CD4-positive, alpha-beta T cell (primary cell): ENCODE data around the gene RASSF8. TPM values are rescaled to one million over a fixed set of nuclear protein-coding genes. Genes with fewer than 3 reads are reported as not detected.

Experiments
- ATAC-seq: fragments of 200-7000 bp; cut with Tn5 transposase; one replicate; pipeline ENCODE4 v1.10.0; 2022; ENCODE audit warnings: mild to moderate bottlenecking; ENCODE audit not compliant: poor library complexity
- CTCF ChIA-PET: fragments of 350-600 bp; sonication (Branson Sonifier 250); formaldehyde crosslinking; loops from one replicate; lab custom pipeline; 2021; ENCODE audit warnings: antibody characterized with exemption, inconsistent platforms; lab: Charles Lee
- POLR2A ChIA-PET: fragments of 350-600 bp; sonication (Branson Sonifier 250); formaldehyde crosslinking; loops from one replicate; lab custom pipeline; 2021; ENCODE audit warnings: antibody characterized with exemption, inconsistent platforms; lab: Charles Lee
- DNase-seq, 14 experiments: peaks; one replicate each; pipeline ENCODE4 v3.0.0-alpha.2; 2013 to 2020; ENCODE audit warnings: mixed read lengths in 2 of 14
- H3K27ac ChIP-seq, 2 donors: one replicate each; pipeline versions ENCODE4 v1.5.1 to v1.7.0; 2013; ENCODE audit warnings: low read length in 2 of 2, low read depth in 1 of 2, mild to moderate bottlenecking in 1 of 2
- H3K27me3 ChIP-seq, 2 experiments: 1 replicate in 1 of 2; 2 replicates in 1 of 2; pipeline versions ENCODE4 v1.6.1 to v1.7.0; 2013; ENCODE audit warnings: low read length in 2 of 2, control low read depth in 1 of 2, mild to moderate bottlenecking in 1 of 2, moderate library complexity in 1 of 2; ENCODE audit not compliant: insufficient read depth in 2 of 2, control insufficient read depth in 1 of 2
- H3K36me3 ChIP-seq: one replicate; pipeline ENCODE4 v1.6.1; 2013; ENCODE audit warnings: low read length, control low read depth; ENCODE audit not compliant: insufficient read depth
- H3K4me1 ChIP-seq: one replicate; pipeline ENCODE4 v1.6.1; 2013; ENCODE audit warnings: low read length, control low read depth; ENCODE audit not compliant: insufficient read depth
- H3K4me3 ChIP-seq: one replicate; pipeline ENCODE4 v1.5.1; 2013; ENCODE audit warnings: mild to moderate bottlenecking, low read length, moderate library complexity
- H3K9me3 ChIP-seq, 2 experiments: 1 replicate in 1 of 2; 2 replicates in 1 of 2; pipeline versions ENCODE4 v1.6.1 to v1.7.0; 2013; ENCODE audit warnings: low read length in 2 of 2, mild to moderate bottlenecking in 2 of 2, control low read depth in 1 of 2, moderate library complexity in 1 of 2; ENCODE audit not compliant: control insufficient read depth in 1 of 2, insufficient read depth in 1 of 2
- H3K27ac Mint-ChIP-seq: one replicate; pipeline ENCODE4 v1.8.0; 2020; ENCODE audit warnings: mixed read lengths
- H3K27me3 Mint-ChIP-seq: one replicate; pipeline ENCODE4 v1.8.0; 2021; ENCODE audit warnings: mixed read lengths
- H3K36me3 Mint-ChIP-seq: one replicate; pipeline ENCODE4 v1.8.0; 2021; ENCODE audit warnings: low read depth, mixed read lengths
- H3K4me1 Mint-ChIP-seq: one replicate; pipeline ENCODE4 v1.8.0; 2021; ENCODE audit warnings: low read depth, mixed read lengths
- H3K4me3 Mint-ChIP-seq: one replicate; pipeline ENCODE4 v1.8.0; 2020; ENCODE audit warnings: mild to moderate bottlenecking, mixed read lengths
- H3K9me3 Mint-ChIP-seq: one replicate; pipeline ENCODE4 v1.8.0; 2020; ENCODE audit warnings: mixed read lengths
- intact Hi-C, 2 experiments: fragments of 100-400 bp; cut with DNase I in 1 of 2; cut with micrococcal nuclease in 1 of 2; formaldehyde crosslinking; loops; one replicate each; pipeline versions ENCODE4 v1.15.1 to v1.9.0; 2023 to 2025; cut with DNase I, micrococcal nuclease
- total RNA-seq, 174 experiments: library from RNA in 2 of 174; stranded (reverse) in 2 of 174; gene quantifications; one replicate each; pipeline ENCODE4 v1.2.3 and lab custom pipeline; 2021 to 2026
- TF ChIP-seq, protein P1 (sequence below): fragments of 200-600 bp; IDR thresholded peaks from one replicate; pipeline ENCODE4 v1.8.0; 2022; ENCODE audit warnings: antibody characterized with exemption, mild to moderate bottlenecking

Gene RASSF8
- total RNA-seq, 2 experiments from 2014 or later: 0.71 to 1.4 TPM

DNA sequence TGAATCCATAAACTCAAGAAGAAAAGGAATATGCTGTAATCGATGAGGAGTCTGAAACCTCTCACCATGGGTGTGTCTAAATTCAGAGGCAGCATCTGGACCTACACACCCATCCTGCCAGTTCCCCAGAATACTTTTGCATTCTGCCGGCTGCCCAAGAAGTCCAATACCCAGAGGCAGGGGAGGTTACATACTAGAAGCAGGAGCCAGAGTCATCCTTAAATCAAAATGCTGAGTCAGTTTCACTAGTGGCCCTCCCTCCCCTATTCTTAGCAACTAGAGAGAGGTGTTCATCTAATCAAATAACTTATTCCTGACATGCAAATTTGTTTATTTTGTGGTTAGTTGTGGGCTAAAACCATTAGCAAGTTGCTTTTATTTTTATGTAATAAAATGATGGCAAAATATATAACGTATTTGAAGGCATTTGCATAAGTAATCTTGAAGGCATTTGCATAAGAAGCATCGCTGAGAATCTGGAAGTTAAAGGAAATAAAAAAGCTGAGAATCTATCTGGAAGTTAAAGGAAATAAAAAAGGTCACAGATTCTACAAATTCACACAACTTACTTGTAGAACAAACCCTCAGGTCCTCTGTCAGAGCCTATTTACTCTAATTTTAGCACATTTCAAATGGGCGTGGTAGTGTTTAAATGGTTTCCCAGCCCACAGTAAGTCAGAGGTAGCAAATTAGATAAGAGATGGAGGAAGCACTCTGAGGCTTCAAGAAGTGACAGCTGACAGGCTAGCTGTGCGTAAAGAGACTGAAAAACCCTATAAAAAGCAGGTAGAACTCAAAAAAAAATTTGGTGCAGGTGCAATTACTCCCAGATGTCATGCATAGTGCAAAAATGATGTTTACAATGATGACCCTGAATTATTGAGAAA is 158.6 kb downstream of the RASSF8 start:
- Mint-ChIP-seq H3K4me3 (no peak overlapping the region), H3K27me3 (peaks cover 59% of the 10 kb centered on the region), H3K36me3 (no peaks in the 10 kb centered on the region), H3K9me3 (no peaks in the 10 kb centered on the region), H3K27ac (no peak overlapping the region), H3K4me1 (peaks cover 11% of the 10 kb centered on the region)
- H3K9me3 ChIP-seq: peaks cover 0 to 3% of the 10 kb centered on the region in 2 experiments
- H3K27me3 ChIP-seq: peaks cover 16 to 48% of the 10 kb centered on the region in 2 experiments
- intact Hi-C loops: loop anchor here in 1 of 2 experiments (10.0 kb wide), 3 partner anchors 718 to 1408 kb away; partner anchors contain the start of genes ITPR2 and PPFIBP1
- peaks cover 17% of the 10 kb centered on the region for H3K4me1 ChIP-seq
- H3K27ac ChIP-seq: no peak overlapping the region
- no peak overlapping the region for H3K4me3 ChIP-seq
- ChIA-PET CTCF (no interaction called here), POLR2A (no interaction called here)
- no peak for DNase-seq
- H3K36me3 ChIP-seq: no peaks in the 10 kb centered on the region
- no peak for ATAC-seq
- TF ChIP-seq, protein P1, sequence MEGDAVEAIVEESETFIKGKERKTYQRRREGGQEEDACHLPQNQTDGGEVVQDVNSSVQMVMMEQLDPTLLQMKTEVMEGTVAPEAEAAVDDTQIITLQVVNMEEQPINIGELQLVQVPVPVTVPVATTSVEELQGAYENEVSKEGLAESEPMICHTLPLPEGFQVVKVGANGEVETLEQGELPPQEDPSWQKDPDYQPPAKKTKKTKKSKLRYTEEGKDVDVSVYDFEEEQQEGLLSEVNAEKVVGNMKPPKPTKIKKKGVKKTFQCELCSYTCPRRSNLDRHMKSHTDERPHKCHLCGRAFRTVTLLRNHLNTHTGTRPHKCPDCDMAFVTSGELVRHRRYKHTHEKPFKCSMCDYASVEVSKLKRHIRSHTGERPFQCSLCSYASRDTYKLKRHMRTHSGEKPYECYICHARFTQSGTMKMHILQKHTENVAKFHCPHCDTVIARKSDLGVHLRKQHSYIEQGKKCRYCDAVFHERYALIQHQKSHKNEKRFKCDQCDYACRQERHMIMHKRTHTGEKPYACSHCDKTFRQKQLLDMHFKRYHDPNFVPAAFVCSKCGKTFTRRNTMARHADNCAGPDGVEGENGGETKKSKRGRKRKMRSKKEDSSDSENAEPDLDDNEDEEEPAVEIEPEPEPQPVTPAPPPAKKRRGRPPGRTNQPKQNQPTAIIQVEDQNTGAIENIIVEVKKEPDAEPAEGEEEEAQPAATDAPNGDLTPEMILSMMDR: no peak

DNA sequence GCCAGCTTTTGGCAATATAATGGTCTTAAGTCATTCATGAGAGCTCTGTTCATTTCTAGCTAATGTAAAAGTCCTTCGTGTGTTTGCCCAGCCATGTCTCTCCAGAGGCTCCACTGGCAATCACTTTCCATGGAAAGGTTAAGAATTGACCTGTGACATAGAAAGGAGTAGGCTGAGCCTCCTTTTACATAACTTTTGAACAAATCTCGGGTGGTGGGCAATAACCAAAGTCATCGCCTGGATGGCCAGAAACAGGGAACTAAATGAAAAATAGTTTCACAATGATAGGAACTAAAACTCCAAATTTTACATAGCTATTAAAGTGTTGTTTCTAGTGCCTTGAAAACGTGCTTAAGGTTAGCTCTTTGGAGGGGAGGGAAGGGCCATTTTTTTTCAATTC is 159.8 kb downstream of the RASSF8 start:
- DNase-seq (no peak), ATAC-seq (no peak)
- Mint-ChIP-seq H3K27me3 (peaks cover 55% of the 10 kb centered on the region), H3K9me3 (no peaks in the 10 kb centered on the region), H3K4me3 (no peak overlapping the region), H3K27ac (no peak overlapping the region), H3K36me3 (no peaks in the 10 kb centered on the region), H3K4me1 (peaks cover 17% of the 10 kb centered on the region)
- Histone ChIP-seq H3K36me3 (no peaks in the 10 kb centered on the region), H3K4me3 (no peak overlapping the region), H3K27ac (no peak overlapping the region), H3K4me1 (peaks cover 25% of the 10 kb centered on the region), H3K9me3 (peaks cover 0 to 9% of the 10 kb centered on the region in 2 experiments), H3K27me3 (peaks cover 22 to 50% of the 10 kb centered on the region in 2 experiments)
- TF ChIP-seq, protein P1: no peak
- ChIA-PET CTCF (no interaction called here), POLR2A (no interaction called here)
- intact Hi-C loops: loop anchor here in 1 of 2 experiments (10.0 kb wide), 3 partner anchors 716 to 1406 kb away; partner anchors contain the start of genes ITPR2 and PPFIBP1

DNA sequence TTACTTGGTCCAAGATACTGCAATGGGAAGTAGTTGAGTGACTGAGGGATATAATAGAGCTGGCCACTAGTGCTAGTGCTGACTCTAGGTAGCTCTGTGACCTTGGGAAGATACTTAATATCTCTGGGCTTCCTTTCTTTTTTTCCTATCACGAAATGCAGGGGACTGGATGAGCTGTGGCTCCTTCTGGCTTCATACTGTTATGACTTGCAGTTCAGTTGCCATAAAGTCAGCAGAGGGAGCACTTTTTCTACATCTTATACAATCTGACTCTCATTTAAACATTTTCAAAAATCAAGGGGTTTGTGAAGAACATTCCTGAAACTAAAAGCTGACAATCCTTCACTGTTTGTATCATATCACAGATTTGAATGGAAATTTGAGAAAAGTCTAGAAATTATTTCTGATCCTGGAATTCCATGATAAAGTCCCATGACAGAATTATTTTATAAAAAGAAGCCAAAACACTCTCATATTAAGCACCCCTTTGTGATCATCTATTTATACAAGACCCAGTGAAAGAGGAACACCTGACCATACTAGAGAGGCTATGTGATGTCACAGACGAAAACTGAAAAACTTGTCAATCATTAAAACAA is 161.0 kb downstream of the RASSF8 start:
- Mint-ChIP-seq H3K4me3 (no peak overlapping the region), H3K27ac (no peak overlapping the region), H3K36me3 (no peaks in the 10 kb centered on the region), H3K27me3 (peaks cover 66% of the 10 kb centered on the region), H3K4me1 (peaks cover 24% of the 10 kb centered on the region), H3K9me3 (no peaks in the 10 kb centered on the region)
- H3K27ac ChIP-seq: no peak overlapping the region
- ChIA-PET CTCF (interaction anchor here (2.6 kb wide), 1 partner anchor 22 kb away, joined by 8 read pairs; no protein-coding TSS in a partner anchor), POLR2A (no interaction called here)
- H3K27me3 ChIP-seq: peaks cover 32 to 60% of the 10 kb centered on the region in 2 experiments
- peaks cover 26% of the 10 kb centered on the region for H3K4me1 ChIP-seq
- H3K9me3 ChIP-seq: peaks cover 0 to 11% of the 10 kb centered on the region in 2 experiments
- ATAC-seq (no peak), DNase-seq (peak in 2 of 14 experiments; percentile 30 to 44)
- TF ChIP-seq, protein P1: peak; percentile 48
- intact Hi-C loops: loop anchor here (1.0 to 10.0 kb wide), 4 partner anchors 582 to 1405 kb away; partner anchors contain the start of genes ITPR2 (in 1 of the 2) and PPFIBP1 (in 1 of the 2)
- H3K36me3 ChIP-seq: no peaks in the 10 kb centered on the region
- H3K4me3 ChIP-seq: no peak overlapping the region
